Fibroblast of the aortic adventitia (primary cell): Measurements from ENCODE around the gene ELN. TPM values are rescaled to one million over a fixed set of nuclear protein-coding genes. Genes with fewer than 3 reads are reported as not detected.
"Not testable (repeated sequence)": the region's sequence is repeated elsewhere in the genome, so short reads cannot be mapped to it uniquely, and the experiment has no call there.

ENCODE experiments used
- DNase-seq: peaks from one replicate; pipeline ENCODE4 v3.0.0-alpha.2; 2010; ENCODE audit warnings: low read depth
- H3K4me3 ChIP-seq: 2 replicates; pipeline ENCODE4 v1.5.1; 2011; ENCODE audit warnings: low read depth, mild to moderate bottlenecking, control low read depth, low read length, moderate library complexity
- CTCF ChIP-seq: IDR thresholded peaks from 2 replicates; pipeline ENCODE4 v1.5.1; 2011; ENCODE audit warnings: mild to moderate bottlenecking, low read length, control low read depth, inconsistent platforms; ENCODE audit not compliant: insufficient read depth
- total RNA-seq: library from RNA; depleted of rRNA; stranded (reverse); fragments of >200 nt; gene quantifications from 2 replicates; pipeline ENCODE4 v1.2.3, GENCODE V29; 2012; ENCODE audit warnings: low replicate concordance

Gene ELN
- total RNA-seq, 1 donor: 101 TPM

GRCh38 chr7:74039337-74039736 is 11.4 kb downstream of the ELN start:
- no peak for TF ChIP-seq CTCF
- no peak overlapping the region for H3K4me3 ChIP-seq
- DNase-seq: no peak

- TF ChIP-seq CTCF: no peak
- DNase-seq: no peak
- no peak overlapping the region for H3K4me3 ChIP-seq
Measured at GRCh38 chr7:74040101-74040790, 12.3 kb downstream of the ELN start.

DNA sequence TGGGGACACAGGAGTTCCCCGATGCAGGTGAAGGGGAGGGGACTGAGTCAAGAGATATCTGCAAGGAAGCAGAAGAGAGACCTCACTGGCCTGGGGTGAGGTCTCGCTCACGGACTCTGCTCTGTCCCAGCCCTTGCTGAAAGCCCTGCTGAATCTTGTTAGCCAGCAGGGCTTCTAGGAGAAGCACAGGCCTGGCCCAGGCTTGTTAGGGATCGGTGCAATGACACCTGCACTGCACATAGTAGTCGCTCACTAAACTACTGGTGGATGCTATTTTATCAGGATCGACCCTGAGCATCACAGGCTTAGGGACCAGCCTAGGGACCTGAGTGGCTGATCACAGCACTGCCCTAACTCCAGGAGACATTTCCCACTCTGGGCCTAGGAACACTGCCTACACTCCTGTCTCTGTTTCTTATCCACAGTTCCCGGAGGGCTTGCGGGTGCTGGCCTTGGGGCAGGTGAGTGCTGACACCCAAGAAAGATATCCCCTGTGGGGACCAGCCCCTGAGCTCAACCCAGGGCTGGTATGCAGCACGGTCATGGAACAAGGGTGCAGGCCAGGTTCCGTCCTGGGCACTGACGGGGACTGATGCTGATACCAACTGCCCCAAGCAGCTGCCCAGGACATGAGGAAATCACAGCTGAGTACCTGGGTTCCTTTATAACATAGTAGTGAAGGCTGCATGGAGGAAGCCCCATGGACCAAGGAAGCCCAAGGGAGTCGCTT is 13.0 kb downstream of the ELN start:
- TF ChIP-seq CTCF: no peak
- no peak overlapping the region for H3K4me3 ChIP-seq
- no peak for DNase-seq

GRCh38 chr7:74042746-74043522 is 15.0 kb downstream of the ELN start:
- peak; percentile 37 for DNase-seq
- H3K4me3 ChIP-seq: no peak overlapping the region
- TF ChIP-seq CTCF: no peak

- no peak for TF ChIP-seq CTCF
- peak; percentile 71 for DNase-seq
- H3K4me3 ChIP-seq: no peak overlapping the region
Measured at GRCh38 chr7:74043523-74043951, 15.6 kb downstream of the ELN start.

- TF ChIP-seq CTCF: no peak
- H3K4me3 ChIP-seq: no peak overlapping the region
- DNase-seq: no peak
Measured at GRCh38 chr7:74044366-74045350, 16.7 kb downstream of the ELN start.

GRCh38 chr7:74046581-74046980 is 18.6 kb downstream of the ELN start:
- DNase-seq, H3K4me3 ChIP-seq: not testable (repeated sequence)
